Activated CD8-positive, alpha-beta T cell treated with anti-CD3 and anti-CD28 coated beads for 36 hours (primary cell): Measurements from ENCODE around the gene DRGX. TPM values are rescaled to one million over a fixed set of nuclear protein-coding genes. Genes with fewer than 3 reads are reported as not detected.

Experiments used
- ATAC-seq: fragments of 200-7000 bp; cut with Tn5 transposase; one replicate; pipeline ENCODE4 v1.10.0; 2021; ENCODE audit warnings: mild to moderate bottlenecking, moderate library complexity
- CTCF ChIA-PET: fragments of 350-600 bp; sonication (Branson Sonifier 250); formaldehyde crosslinking; loops from one replicate; lab custom pipeline; 2021; ENCODE audit warnings: antibody characterized with exemption; lab: Charles Lee
- POLR2A ChIA-PET: fragments of 350-600 bp; sonication (Branson Sonifier 250); formaldehyde crosslinking; loops from one replicate; lab custom pipeline; 2021; ENCODE audit warnings: antibody characterized with exemption; lab: Charles Lee
- DNase-seq: peaks from one replicate; pipeline ENCODE4 v3.0.0-alpha.2; 2020
- H3K27ac Mint-ChIP-seq: one replicate; pipeline ENCODE4 v1.8.0; 2021; ENCODE audit warnings: mild to moderate bottlenecking, mixed read lengths
- H3K27me3 Mint-ChIP-seq: one replicate; pipeline ENCODE4 v1.8.0; 2021; ENCODE audit warnings: mixed read lengths
- H3K36me3 Mint-ChIP-seq: one replicate; pipeline ENCODE4 v1.8.0; 2021; ENCODE audit warnings: low read depth, mixed read lengths
- H3K4me1 Mint-ChIP-seq: one replicate; pipeline ENCODE4 v1.8.0; 2021; ENCODE audit warnings: low read depth, mixed read lengths
- H3K4me3 Mint-ChIP-seq: one replicate; pipeline ENCODE4 v1.8.0; 2021; ENCODE audit warnings: mild to moderate bottlenecking, moderate library complexity, mixed read lengths
- H3K9me3 Mint-ChIP-seq: one replicate; pipeline ENCODE4 v1.8.0; 2021; ENCODE audit warnings: mixed read lengths
- intact Hi-C: fragments of 100-400 bp; cut with micrococcal nuclease; formaldehyde crosslinking; loops from one replicate; pipeline ENCODE4 v1.10.0; 2022
- total RNA-seq, 2 experiments: library from RNA; stranded (reverse); gene quantifications; one replicate each; pipeline ENCODE4 v1.2.3, GENCODE V29; 2021
- TF ChIP-seq, protein P1 (sequence below): fragments of 200-600 bp; IDR thresholded peaks from one replicate; pipeline ENCODE4 v1.8.0; 2022; ENCODE audit warnings: antibody characterized with exemption, mild to moderate bottlenecking

DRGX gene
- total RNA-seq, 2 experiments from 2014 or later: not detected

DNA sequence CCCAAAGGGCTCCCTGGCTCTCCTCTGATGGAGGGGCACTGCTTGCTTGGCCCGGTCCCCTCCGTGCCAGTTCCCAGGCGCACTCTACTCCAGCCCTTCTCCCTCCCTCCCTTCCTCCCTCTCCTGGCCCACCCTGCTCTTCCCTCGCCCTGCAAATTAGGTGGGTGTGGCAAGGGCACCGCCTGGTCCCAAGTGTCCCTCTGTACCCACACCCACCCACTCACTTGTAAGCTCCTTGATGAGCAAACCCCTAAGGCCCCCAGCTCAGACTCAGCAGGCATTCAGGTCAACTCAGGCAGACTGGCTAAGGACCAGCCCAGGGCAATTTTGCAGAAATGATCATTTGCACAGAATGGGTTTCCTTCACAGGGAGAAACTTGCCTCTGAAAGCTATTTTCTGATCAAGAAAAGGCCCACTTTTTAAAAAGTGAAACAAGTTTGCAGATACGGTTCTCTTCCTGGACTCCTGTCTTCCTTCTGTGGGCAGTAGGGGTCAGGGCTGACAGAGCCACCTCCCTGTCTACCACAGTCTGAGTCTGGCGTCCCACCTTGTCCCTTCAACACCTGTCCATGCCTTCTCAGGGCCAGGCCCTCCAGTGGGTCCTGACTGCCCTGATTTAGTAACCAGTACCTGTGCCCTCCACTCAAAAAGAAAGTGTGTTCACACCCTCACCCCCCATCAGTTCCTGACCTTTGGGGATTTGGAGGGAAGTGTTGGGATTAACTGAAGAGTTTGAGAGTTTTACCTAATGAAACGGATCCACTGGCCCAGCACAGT is 68.7 kb downstream of the DRGX start:
- ATAC-seq: no peak
- no peaks in the 10 kb centered on the region for H3K36me3 Mint-ChIP-seq
- TF ChIP-seq, protein P1, sequence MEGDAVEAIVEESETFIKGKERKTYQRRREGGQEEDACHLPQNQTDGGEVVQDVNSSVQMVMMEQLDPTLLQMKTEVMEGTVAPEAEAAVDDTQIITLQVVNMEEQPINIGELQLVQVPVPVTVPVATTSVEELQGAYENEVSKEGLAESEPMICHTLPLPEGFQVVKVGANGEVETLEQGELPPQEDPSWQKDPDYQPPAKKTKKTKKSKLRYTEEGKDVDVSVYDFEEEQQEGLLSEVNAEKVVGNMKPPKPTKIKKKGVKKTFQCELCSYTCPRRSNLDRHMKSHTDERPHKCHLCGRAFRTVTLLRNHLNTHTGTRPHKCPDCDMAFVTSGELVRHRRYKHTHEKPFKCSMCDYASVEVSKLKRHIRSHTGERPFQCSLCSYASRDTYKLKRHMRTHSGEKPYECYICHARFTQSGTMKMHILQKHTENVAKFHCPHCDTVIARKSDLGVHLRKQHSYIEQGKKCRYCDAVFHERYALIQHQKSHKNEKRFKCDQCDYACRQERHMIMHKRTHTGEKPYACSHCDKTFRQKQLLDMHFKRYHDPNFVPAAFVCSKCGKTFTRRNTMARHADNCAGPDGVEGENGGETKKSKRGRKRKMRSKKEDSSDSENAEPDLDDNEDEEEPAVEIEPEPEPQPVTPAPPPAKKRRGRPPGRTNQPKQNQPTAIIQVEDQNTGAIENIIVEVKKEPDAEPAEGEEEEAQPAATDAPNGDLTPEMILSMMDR: no peak
- intact Hi-C loops: no loop called here
- no peaks in the 10 kb centered on the region for H3K4me1 Mint-ChIP-seq
- DNase-seq: no peak
- no peaks in the 10 kb centered on the region for H3K9me3 Mint-ChIP-seq
- ChIA-PET POLR2A (interaction anchor here (0.7 kb wide), 1 partner anchor 12 kb away, joined by 3 read pairs; no protein-coding TSS in a partner anchor), CTCF (no interaction called here)
- no peak overlapping the region for H3K4me3 Mint-ChIP-seq
- H3K27me3 Mint-ChIP-seq: peaks cover 3% of the 10 kb centered on the region
- no peak overlapping the region for H3K27ac Mint-ChIP-seq

DNA sequence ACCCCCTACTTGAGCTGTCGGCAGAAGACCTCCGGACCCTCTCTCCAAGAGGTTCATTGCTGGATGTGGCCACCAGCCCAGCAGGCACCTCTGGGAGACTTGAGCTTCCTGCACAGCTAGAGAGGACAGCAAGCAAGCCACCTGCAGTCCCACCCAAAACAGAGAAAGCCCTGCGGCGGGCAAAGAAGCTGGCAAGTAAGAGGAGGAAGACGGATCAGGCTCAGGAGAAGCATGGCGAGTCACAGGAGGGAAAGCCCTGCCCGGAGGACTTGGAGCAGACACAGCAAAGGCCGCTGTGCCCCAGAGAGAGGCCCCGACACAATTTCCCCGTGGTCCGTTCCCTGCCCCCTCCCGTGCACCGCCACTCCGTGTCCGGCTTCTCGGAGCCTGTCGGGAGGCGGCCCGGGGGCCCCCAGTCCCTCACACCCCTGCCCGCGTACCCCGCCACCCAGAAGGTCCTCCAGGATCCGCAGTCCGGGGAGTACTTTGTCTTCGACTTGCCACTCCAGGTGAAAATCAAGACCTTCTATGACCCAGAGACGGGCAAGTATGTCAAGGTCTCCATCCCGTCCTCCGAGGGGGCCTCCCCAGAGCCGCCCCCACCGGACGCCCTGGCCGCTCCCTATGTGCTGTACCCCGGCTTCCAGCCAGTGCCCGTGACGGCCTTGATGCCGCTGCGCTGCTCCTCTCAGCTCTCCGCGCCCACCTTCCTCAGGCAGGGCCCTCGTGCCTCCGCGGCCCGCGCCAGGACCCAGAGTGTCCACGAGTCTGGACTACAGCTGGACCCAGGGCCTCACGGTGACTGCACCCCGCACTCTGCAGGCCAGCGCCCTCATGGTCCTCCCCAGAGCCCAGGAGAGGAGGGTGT is 69.7 kb downstream of the DRGX start:
- intact Hi-C loops: no loop called here
- POLR2A ChIA-PET: no interaction called here

DNA sequence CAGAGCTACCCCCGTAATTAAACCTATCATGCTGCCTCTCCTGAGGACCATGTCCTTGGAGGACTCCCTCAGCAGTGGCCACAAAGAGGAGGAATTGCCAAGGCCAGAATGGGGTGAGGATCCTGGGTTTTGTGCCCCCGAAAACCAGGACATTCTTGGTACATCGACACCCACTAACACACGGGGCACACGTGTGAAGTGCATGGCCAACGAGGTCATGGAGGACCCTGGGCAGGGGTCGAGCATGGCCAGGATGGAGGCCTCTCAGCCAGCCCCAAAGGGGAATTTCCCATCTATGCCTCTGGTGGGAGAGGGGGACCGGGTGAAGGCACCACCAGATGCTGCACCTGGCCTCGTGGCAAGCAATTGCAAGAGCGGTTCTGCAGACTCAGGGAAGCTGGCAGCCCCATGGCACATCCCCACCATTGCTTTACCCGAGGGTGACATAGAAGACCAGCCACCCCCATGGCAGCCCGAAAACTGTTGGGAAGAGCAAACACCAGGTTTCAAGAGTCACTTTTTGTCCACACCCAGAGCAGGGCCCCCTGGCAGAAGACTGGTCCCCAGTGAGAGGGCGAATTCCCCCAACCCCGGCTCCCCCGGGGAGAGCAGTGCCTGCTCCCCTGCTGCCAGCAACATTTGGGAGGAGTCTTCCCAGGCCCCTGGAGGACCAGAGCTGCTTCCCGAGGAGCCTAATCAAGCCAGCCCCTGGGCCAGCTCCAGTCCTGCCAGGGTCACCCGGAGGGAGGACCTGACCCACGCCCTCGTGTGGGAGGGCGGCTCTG is 70.6 kb downstream of the DRGX start:
- no peak for DNase-seq
- Mint-ChIP-seq H3K9me3 (no peaks in the 10 kb centered on the region), H3K4me1 (no peaks in the 10 kb centered on the region), H3K4me3 (no peak overlapping the region), H3K27me3 (peaks cover 3% of the 10 kb centered on the region), H3K27ac (no peak overlapping the region), H3K36me3 (no peaks in the 10 kb centered on the region)
- ChIA-PET POLR2A (no interaction called here), CTCF (no interaction called here)
- intact Hi-C loops: no loop called here
- no peak for ATAC-seq
- TF ChIP-seq, protein P1: no peak

More for the DNA sequence above, 69.7 kb downstream of the DRGX start:
- no peaks in the 10 kb centered on the region for H3K9me3 Mint-ChIP-seq
- H3K36me3 Mint-ChIP-seq: no peaks in the 10 kb centered on the region
- ATAC-seq (no peak), DNase-seq (no peak)
- CTCF ChIA-PET: no interaction called here
- no peak overlapping the region for H3K4me3 Mint-ChIP-seq
- no peaks in the 10 kb centered on the region for H3K4me1 Mint-ChIP-seq
- TF ChIP-seq, protein P1: no peak
- peaks cover 3% of the 10 kb centered on the region for H3K27me3 Mint-ChIP-seq
- no peak overlapping the region for H3K27ac Mint-ChIP-seq

DNA sequence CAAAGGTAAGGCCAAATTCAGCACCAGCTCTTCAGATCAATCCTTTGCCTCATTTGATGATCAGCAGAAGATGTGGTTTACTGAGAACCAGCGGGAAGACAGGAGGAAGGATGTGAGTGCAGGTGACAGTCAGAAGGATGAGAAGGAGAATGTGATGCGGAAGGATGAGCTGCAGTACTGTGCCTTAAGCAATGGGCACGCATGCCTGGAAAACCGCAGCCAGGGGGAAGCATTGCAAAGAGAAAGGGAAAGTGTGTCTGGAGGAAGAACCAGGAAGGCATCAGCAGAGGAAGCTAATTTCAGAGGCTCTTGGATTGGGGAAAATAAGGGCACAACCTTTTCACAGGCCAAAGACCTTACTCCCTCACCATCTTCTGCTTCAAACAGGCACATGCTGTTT is 71.2 kb downstream of the DRGX start:
- Mint-ChIP-seq H3K4me3 (no peak overlapping the region), H3K36me3 (no peaks in the 10 kb centered on the region), H3K27ac (no peak overlapping the region), H3K9me3 (no peaks in the 10 kb centered on the region), H3K27me3 (peaks cover 3% of the 10 kb centered on the region), H3K4me1 (no peaks in the 10 kb centered on the region)
- TF ChIP-seq, protein P1: no peak
- DNase-seq (no peak), ATAC-seq (no peak)
- intact Hi-C loops: no loop called here
- ChIA-PET POLR2A (no interaction called here), CTCF (no interaction called here)
